ENCODE measurements around the gene KCNMA1. TPM values are rescaled to one million over a fixed set of nuclear protein-coding genes. Genes with fewer than 3 reads are reported as not detected.

Gene KCNMA1
- polyA plus RNA-seq, 1 donor from 2014 or later, result 60.8 TPM

DNA sequence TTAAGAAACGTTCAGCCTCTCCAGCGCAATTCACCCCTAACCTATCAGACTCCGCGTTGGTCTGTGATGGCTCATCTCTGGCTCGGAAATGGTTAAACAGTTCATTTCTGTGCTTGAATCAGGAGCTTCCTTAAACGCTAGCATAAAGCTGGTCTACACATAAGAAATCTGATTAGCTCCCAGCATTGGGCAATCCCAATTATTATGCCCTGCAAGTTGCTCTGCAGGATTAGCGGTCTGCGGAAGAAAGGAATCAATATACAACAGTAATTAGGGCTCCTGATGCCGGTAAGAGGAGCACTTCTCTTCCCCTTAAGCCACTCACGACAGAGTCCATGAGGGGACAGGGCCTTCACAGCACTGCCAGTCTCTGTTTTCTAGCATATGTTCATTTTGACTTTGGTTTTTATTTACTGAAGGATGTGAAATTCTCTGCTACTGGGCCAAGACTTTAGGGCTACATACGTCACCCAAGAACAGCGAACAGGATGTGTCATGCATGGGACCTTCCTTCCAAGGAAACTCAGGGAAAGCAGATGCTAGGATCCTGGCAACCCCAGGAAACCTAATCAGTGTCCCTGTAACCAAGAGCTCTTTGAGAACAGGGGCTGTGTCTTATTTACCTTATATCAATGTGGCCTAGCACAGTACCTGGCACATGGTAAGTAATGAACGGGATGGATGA lies 324.4 kb downstream of the KCNMA1 start:
- H3K27ac ChIP-seq (ENCODE audit: low read length), result no peak overlapping the region
- H3K79me2 ChIP-seq (replicated peaks; ENCODE audit: insufficient read depth, low read length), result no peaks in the 10 kb centered on the region
- H4K20me1 ChIP-seq (ENCODE audit: insufficient read depth), result no peaks in the 10 kb centered on the region
- no peaks in the 10 kb centered on the region for H3K9me3 ChIP-seq (ENCODE audit: low read length)
- H3K4me3 ChIP-seq (ENCODE audit: low read length), result no peak overlapping the region
- no peak overlapping the region for H3K4me2 ChIP-seq (ENCODE audit: low read length)
- H3K9ac ChIP-seq (ENCODE audit: low read length), result no peak overlapping the region
- no peaks in the 10 kb centered on the region for H3K36me3 ChIP-seq (ENCODE audit: insufficient read depth, low read length)
- no peaks in the 10 kb centered on the region for H3K9me2 ChIP-seq (ENCODE audit: insufficient read depth, low read length)
- H3K27me3 ChIP-seq (ENCODE audit: insufficient read depth, low read depth, low read length), result no peaks in the 10 kb centered on the region
- no peaks in the 10 kb centered on the region for H3F3A ChIP-seq (ENCODE audit: insufficient read depth, low read length, poor library complexity, severe bottlenecking)
- H2AFZ ChIP-seq (ENCODE audit: low read depth, low read length), result no peak overlapping the region
- TF ChIP-seq MXI1 (conservative IDR thresholded peaks at IDR 0.05; ENCODE audit: poor library complexity, severe bottlenecking), result no peak
- TF ChIP-seq TAF1 (IDR thresholded peaks at IDR 0.05; ENCODE audit: low read depth), result no peak
- no peak for TF ChIP-seq EZH2 (IDR thresholded peaks at IDR 0.05; ENCODE audit: borderline replicate concordance, insufficient read depth, low read length, poor library complexity, severe bottlenecking)
- TF ChIP-seq, protein P1, sequence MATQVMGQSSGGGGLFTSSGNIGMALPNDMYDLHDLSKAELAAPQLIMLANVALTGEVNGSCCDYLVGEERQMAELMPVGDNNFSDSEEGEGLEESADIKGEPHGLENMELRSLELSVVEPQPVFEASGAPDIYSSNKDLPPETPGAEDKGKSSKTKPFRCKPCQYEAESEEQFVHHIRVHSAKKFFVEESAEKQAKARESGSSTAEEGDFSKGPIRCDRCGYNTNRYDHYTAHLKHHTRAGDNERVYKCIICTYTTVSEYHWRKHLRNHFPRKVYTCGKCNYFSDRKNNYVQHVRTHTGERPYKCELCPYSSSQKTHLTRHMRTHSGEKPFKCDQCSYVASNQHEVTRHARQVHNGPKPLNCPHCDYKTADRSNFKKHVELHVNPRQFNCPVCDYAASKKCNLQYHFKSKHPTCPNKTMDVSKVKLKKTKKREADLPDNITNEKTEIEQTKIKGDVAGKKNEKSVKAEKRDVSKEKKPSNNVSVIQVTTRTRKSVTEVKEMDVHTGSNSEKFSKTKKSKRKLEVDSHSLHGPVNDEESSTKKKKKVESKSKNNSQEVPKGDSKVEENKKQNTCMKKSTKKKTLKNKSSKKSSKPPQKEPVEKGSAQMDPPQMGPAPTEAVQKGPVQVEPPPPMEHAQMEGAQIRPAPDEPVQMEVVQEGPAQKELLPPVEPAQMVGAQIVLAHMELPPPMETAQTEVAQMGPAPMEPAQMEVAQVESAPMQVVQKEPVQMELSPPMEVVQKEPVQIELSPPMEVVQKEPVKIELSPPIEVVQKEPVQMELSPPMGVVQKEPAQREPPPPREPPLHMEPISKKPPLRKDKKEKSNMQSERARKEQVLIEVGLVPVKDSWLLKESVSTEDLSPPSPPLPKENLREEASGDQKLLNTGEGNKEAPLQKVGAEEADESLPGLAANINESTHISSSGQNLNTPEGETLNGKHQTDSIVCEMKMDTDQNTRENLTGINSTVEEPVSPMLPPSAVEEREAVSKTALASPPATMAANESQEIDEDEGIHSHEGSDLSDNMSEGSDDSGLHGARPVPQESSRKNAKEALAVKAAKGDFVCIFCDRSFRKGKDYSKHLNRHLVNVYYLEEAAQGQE (IDR thresholded peaks at IDR 0.05; ENCODE audit: borderline replicate concordance), result no peak
- TF ChIP-seq SMC3 (conservative IDR thresholded peaks at IDR 0.05; ENCODE audit: poor library complexity), result no peak
- no peak for TF ChIP-seq RAD21 (conservative IDR thresholded peaks at IDR 0.05)
- TF ChIP-seq, protein P2, sequence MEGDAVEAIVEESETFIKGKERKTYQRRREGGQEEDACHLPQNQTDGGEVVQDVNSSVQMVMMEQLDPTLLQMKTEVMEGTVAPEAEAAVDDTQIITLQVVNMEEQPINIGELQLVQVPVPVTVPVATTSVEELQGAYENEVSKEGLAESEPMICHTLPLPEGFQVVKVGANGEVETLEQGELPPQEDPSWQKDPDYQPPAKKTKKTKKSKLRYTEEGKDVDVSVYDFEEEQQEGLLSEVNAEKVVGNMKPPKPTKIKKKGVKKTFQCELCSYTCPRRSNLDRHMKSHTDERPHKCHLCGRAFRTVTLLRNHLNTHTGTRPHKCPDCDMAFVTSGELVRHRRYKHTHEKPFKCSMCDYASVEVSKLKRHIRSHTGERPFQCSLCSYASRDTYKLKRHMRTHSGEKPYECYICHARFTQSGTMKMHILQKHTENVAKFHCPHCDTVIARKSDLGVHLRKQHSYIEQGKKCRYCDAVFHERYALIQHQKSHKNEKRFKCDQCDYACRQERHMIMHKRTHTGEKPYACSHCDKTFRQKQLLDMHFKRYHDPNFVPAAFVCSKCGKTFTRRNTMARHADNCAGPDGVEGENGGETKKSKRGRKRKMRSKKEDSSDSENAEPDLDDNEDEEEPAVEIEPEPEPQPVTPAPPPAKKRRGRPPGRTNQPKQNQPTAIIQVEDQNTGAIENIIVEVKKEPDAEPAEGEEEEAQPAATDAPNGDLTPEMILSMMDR (IDR thresholded peaks at IDR 0.05; ENCODE audit: poor library complexity, severe bottlenecking), result no peak
- no peak for TF ChIP-seq POLR2AphosphoS5 (IDR thresholded peaks at IDR 0.05)
- no peak for TF ChIP-seq EP300 (conservative IDR thresholded peaks at IDR 0.05; ENCODE audit: poor library complexity, severe bottlenecking)

DNA sequence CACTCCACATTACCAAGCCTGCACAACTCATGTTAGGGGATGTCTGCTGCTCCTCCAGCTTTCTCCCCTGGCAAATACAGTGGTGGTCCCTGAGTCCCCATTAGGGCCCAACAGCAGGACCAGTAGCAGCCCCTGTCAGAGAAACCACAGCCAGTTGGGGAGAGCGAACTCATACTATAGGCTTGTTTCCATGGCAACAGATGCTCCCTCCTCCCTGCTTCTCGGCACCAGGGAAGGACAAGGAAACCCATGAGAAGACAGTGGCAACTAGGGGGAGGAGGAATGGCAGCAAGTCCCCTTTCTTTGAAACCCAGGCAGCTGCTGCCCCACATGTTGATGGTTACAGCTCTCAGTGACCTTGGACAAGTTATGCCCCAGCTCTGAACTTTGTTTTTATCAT lies 326.4 kb downstream of the KCNMA1 start:
- no peaks in the 10 kb centered on the region for H3K27me3 ChIP-seq (ENCODE audit: insufficient read depth, low read depth, low read length)
- no peaks in the 10 kb centered on the region for H3K36me3 ChIP-seq (ENCODE audit: insufficient read depth, low read length)
- H3F3A ChIP-seq (ENCODE audit: insufficient read depth, low read length, poor library complexity, severe bottlenecking), result peaks cover 3% of the 10 kb centered on the region
- H3K4me3 ChIP-seq (ENCODE audit: low read length), result peak overlapping the region; percentile 29
- no peaks in the 10 kb centered on the region for H4K20me1 ChIP-seq (ENCODE audit: insufficient read depth)
- H2AFZ ChIP-seq (ENCODE audit: low read depth, low read length), result no peak overlapping the region
- no peaks in the 10 kb centered on the region for H3K9me3 ChIP-seq (ENCODE audit: low read length)
- H3K9me2 ChIP-seq (ENCODE audit: insufficient read depth, low read length), result no peaks in the 10 kb centered on the region
- H3K9ac ChIP-seq (ENCODE audit: low read length), result no peak overlapping the region
- H3K79me2 ChIP-seq (replicated peaks; ENCODE audit: insufficient read depth, low read length), result no peaks in the 10 kb centered on the region
- H3K4me2 ChIP-seq (ENCODE audit: low read length), result no peak overlapping the region
- H3K27ac ChIP-seq (ENCODE audit: low read length), result peak overlapping the region; percentile 35
- no peak for TF ChIP-seq MXI1 (conservative IDR thresholded peaks at IDR 0.05; ENCODE audit: poor library complexity, severe bottlenecking)
- peak; percentile 10 for TF ChIP-seq POLR2AphosphoS5 (IDR thresholded peaks at IDR 0.05)
- no peak for TF ChIP-seq SMC3 (conservative IDR thresholded peaks at IDR 0.05; ENCODE audit: poor library complexity)
- no peak for TF ChIP-seq TAF1 (IDR thresholded peaks at IDR 0.05; ENCODE audit: low read depth)

Data from neural cell (in vitro differentiated cells).